T-helper 22 cell (primary cell): Measurements from ENCODE around the gene DIP2B.
"Not testable (repeated sequence)": the region's sequence is repeated elsewhere in the genome, so short reads cannot be mapped to it uniquely, and the experiment has no call there.

Experiments
- DNase-seq: peaks from one replicate; pipeline ENCODE4 v3.0.0-alpha.2; 2020; ENCODE audit warnings: low read depth

Gene DIP2B

DNA sequence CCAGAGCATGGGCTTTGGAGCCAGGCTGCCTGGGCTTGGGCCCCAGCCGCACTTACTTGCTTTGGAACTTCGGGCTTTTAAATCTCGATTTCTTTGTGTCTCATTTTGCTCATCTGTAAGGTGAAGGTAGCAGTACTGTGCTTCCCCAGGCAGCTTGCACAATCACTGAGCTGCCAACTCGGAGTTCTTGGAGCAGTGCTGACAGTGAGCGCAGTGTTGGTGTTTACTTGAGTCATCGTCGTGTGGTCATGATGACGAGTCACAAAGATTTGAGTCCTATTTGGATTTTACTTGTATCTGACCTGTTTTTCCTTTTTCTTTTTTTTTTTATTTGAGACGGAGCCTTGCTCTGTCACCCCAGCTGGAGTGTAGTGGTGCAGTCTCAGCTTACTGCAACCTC lies 227.8 kb downstream of the DIP2B start:
- DNase-seq, result no peak

GRCh38 chr12:50733706-50734105 lies 228.9 kb downstream of the DIP2B start:
- no peak for DNase-seq

DNA sequence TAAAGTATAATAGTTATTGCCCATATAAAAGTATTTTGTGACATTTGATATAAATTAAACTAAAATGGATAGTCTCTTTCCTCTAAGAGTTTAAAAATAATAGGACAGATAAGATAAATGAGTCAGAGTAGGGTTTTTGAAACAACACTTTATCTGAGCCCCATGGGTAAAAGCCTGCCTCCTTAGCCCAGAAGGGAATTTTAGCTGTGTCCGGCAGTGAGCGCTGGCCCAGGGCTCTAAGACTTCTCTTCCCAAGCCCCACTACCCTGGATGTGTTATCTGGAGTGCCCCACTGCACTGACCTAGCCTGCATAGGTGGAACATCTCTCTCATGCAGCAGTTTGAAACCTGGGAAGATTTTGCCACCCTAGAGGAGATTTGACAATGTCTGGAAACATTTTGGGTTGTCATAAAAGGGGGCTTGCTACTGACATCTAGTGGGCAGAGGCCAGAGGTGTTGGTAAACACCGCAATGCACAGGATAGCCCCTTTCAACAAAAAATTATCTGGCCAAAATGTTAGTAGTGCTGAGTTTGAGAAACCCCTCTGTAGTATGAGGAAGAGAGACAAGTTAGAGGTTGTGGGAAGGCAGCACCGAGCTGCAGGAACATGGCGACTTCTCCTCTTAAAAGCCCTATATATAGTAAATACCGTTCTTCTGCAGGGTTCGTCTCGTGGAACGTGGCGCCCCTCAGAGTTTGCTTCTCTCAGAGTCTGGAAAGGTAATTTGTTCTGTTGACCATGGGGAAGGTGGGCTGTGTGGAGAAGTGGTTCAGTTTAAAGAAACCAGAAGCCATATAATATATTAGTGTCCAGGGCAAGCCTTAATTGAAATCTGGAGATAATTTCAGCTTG lies 229.9 kb downstream of the DIP2B start:
- DNase-seq, result no peak

DNA sequence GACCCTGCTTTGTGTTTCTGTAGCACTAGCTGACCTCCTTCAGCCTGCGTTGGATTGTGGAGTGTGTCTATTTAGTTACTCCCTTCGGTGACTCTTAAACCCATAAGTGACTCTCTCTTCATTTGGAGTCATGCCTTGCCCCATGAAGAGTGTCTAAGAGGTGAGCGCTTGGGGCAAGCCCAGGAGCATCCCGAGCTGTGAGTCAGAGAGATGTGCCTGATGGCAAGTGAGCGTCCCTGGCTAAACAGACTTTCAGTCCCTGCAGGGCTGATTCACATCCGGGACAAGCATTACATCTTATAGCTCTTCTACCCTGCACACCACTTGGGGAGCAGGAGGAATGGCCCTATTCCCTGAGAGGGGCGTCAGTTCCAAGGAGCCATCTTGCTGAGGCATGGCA lies 234.8 kb downstream of the DIP2B start:
- DNase-seq, result no peak

GRCh38 chr12:50740307-50740706 lies 235.5 kb downstream of the DIP2B start:
- no peak for DNase-seq

- no peak for DNase-seq
These were observed 238.0 kb downstream of the DIP2B start for GRCh38 chr12:50742776-50743175.

DNA sequence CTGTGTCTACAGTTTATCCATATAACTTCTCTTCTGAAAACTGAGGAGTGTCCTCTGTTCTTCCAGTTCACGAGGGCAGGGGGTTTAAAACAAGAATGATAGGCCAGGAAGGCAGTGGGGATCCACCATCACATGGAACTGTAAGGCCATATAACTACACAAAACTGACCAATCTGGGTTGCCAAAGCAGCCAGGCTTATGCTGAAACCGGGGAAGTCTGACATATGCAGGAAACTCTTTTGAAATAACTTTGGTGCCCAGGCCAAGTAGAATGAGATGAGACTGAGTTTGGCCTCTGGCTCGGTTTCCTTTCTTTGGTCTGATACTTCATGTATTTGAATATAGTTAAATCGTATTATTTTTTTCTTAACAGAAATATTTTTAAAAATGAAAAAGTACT lies 241.1 kb downstream of the DIP2B start:
- no peak for DNase-seq

GRCh38 chr12:50746431-50746830 lies 241.6 kb downstream of the DIP2B start:
- no peak for DNase-seq

GRCh38 chr12:50747817-50748216 lies 243.0 kb downstream of the DIP2B start:
- DNase-seq, result no peak

- no peak for DNase-seq
These were observed 244.7 kb downstream of the DIP2B start for GRCh38 chr12:50749459-50749882.

DNA sequence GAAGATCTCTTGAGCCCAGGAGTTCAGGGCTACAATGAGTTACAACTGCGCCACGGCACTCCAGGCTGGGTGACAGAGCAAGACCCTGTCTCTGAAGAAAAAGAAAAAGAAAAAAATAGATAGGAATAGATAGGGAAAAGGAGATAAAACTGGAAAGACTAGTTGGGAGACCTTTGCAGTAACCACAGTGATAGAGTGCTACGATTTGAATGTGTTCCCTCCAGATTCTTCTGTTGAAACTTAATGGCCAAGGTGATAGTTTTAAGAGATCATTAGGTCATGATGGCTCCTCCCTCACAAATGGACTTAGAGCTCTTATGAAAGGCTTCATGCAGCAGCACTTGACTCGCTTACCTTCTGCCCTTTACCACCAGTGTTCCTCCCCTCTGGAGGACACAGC lies 245.6 kb downstream of the DIP2B start:
- DNase-seq, result no peak

GRCh38 chr12:50751948-50752721 lies 247.3 kb downstream of the DIP2B start:
- DNase-seq, result no peak

- no peak for DNase-seq
These were observed 248.5 kb downstream of the DIP2B start for GRCh38 chr12:50753232-50753769.

DNA sequence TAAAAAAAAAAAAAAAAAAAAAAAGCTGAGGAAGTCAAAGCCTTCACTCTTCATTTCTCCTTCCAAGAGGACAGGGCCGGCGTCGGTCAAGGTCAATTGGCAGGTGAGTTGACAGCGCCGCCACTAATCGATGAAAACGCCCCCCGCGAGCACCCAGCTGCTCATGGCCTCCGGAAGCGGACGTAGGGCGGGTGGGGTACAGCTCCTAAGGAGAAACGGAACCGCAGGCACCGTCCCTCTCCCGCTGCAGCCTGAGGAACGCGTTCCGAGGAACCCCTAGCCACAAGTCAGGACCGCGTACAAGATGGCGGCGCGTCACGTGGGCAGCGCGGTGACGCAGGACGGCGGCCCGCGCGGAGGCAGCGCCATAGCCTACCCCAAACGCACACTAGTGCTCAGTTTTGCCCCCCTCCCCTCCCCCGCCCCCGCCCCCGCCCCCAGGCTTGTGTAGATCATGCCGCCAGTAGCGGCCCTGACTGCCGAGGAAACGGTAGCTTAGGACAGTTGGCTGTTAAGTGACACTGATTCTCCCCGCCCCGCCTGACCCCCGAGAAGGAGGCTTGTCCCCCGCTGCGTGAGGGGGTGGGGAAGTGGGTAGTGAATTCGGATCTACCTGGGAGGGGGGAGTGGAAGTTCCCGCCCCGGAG lies 259.0 kb downstream of the DIP2B start, which contains the start of gene ATF1:
Gene ATF1, plus strand, starts transcription at position 463 of the 647 bp plus-strand sequence. CDS start 16,045 bp downstream, outside the sequence.
- peak; percentile 81 for DNase-seq

DNA sequence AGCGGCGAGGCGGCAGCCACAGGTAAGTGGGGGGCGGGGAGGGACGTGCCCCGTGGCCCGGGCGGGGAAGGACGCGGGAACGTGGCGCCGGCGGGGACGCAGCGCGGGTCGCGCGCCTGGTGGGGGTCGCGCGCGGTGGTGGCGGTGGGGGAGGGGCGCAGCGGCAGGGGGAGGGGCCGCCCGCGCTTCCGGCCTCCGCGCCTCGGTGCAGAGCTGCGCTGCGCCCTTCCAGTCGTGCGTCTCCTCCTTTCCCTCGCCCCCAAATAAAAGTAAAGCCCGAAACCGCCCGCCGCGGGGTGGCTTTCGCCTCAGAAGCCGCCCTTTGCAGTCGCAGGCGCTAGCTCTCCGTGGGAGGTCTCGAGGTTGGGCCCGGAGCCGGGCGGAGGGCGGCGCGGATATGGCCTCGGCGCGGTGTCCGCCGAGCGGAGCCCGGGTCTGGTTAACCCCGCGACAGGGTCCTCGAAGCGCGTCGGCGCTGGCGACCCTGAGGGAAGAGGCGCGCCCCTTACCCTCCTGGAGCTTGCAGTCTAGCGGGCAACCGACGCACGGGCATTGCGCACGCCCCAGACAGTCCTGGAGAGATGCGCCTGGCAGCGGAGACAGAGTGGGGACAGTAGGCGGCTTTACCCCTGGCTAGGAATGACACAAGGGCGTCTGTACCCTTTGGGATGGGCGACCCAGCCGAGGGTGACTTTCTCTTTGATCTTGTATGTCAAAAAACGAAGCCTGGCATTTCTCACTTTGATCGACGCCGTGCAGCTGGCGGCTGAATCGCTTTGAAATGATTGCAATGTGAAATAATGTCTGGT lies 259.7 kb downstream of the DIP2B start:
- DNase-seq, result peak; percentile 21

- peak; percentile 28 for DNase-seq
These were observed 260.5 kb downstream of the DIP2B start for GRCh38 chr12:50765095-50765911.

DNA sequence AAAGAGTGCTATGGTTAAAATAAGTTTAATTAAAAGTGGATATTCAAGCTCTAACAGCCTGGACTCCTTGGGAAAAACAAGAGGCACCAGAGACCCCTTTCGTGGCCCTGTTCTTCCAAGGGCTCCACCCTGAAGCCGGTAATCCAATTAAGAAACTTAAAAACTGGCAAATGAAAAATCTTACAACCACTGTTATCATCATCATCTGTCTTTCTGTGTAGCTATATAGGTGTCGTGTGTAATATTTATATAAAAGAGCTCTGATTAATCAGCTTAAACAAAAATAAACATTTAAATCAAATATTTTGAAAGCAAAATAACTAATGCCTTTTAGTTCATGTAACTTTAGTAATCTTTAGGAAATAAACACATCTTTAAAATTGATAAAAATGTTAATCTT lies 263.6 kb downstream of the DIP2B start:
- no peak for DNase-seq

DNA sequence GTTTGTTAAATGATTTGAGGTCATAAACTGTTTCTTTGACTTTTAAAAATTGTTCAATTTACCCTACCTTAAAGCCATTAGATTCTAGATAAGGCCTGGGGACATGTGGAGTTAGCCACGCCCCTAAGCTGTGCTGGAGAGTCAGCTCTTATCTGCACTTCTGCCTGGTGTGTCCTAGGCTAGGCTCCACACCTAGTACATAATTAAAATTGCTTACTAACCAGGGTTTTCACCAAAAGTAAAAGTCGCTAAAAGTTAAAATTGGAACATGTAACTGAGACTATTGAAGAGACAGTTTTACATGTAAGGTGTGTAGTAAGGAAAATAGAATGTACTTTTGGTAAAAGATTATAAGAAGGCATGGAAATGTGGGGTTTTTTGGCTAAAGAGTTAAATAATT lies 264.0 kb downstream of the DIP2B start:
- DNase-seq, result not testable (repeated sequence)

DNA sequence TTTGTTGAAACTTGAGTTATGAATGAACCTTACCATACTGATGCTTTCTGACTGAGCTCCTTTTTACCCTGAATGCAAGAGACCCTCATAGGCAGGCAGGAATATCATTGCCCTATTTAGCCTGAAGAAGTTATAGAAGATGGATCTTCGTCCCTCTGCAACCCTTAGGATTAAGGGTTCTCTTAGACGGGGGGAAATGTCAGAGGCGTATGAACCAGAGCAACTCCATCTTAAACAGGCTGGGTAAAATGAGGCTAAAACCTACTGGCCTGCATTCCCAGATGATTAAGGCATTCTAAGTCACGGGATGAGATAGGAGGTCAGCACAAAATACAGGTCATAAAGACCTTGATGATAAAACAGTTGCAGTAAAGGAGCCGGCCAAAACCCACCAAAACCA lies 266.6 kb downstream of the DIP2B start:
- no peak for DNase-seq

DNA sequence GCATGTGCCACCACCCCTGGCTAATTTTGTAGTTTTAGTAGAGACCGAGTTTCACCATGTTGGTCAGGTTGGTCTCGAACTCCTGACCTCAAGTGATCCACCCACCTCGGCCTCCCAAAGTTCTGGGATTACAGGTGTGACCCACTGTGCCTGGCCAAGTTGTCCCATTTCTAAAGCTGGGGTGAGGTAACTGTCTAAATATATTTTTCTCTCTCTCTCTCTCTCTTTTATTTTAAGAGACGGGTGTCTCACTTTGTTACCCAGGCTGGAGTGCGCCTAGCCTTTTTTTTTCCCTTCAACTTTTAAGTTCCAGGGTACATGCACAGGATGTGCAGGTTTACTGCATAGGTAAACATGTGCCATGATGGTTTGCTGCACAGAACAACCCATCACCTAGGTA lies 267.7 kb downstream of the DIP2B start:
- DNase-seq, result no peak

GRCh38 chr12:50772877-50773276 lies 268.1 kb downstream of the DIP2B start:
- no peak for DNase-seq
